ENCODE data around the gene TRPM4. TPM values are rescaled to one million over a fixed set of nuclear protein-coding genes. Genes with fewer than 3 reads are reported as not detected.

Gene TRPM4
- total and polyA plus RNA-seq, 4 donors = 8.1 to 31.2 (median 13.2) TPM

DNA sequence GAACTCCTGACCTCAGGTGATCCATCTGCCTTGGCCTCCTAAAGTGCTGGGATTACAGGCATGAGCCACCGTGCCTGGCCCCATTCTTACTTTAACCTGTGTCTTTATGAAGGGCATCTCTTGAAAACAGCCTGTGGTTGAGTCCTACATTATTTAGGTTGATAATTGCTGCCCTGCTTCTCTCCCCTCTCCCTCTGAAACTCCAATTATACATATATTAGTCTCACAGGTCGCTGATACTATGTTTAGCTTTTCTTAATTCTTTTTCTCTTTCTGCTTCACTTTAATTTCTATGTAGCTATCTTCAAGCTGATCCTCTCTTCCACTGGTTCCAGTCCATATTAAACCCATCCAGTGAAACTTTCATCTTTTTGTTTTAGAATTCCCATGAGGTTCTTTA lies 92.3 kb downstream of the TRPM4 start:
- no peak overlapping the region for H3K4me3 ChIP-seq (ENCODE audit: low read depth in 1 of 3, low read length in 3 of 3)
- WGBS = 84% methylated on average over 2 of the region's 2 CpGs
- DNase-seq (ENCODE audit: low spot score) = no peak

GRCh38 chr19:49255674-49256073 lies 98.1 kb downstream of the TRPM4 start:
- H3K27ac ChIP-seq (ENCODE audit: low read depth in 1 of 2, low read length in 2 of 2) = no peak overlapping the region
- no peaks in the 10 kb centered on the region for H3K27me3 ChIP-seq (ENCODE audit: control insufficient read depth in 4 of 4, insufficient read depth in 4 of 4, low read length in 3 of 4)
- WGBS = 92% methylated on average over 10 of the region's 10 CpGs
- no peak overlapping the region for H3K9ac ChIP-seq (ENCODE audit: low read depth in 1 of 2, low read length in 2 of 2)
- DNase-seq (ENCODE audit: low spot score) = no peak
- peaks cover 7 to 12% (median 8%) of the 10 kb centered on the region in 4 donors for H3K9me3 ChIP-seq (ENCODE audit: control insufficient read depth in 4 of 4, low read length in 3 of 4)
- H3K4me3 ChIP-seq (ENCODE audit: low read depth in 1 of 3, low read length in 3 of 3) = no peak overlapping the region
- TF ChIP-seq TAF1 (conservative IDR thresholded peaks at IDR 0.05) (no peak), HNF4A (conservative IDR thresholded peaks at IDR 0.05) (no peak), YY1 (IDR thresholded peaks at IDR 0.05) (no peak), GABPA (IDR thresholded peaks at IDR 0.05 in 1 of 2, conservative IDR thresholded peaks at IDR 0.05 in 1 of 2) (no peak)
- TF ChIP-seq, protein P1, sequence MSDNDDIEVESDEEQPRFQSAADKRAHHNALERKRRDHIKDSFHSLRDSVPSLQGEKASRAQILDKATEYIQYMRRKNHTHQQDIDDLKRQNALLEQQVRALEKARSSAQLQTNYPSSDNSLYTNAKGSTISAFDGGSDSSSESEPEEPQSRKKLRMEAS (IDR thresholded peaks at IDR 0.05) = no peak
- TF ChIP-seq, protein P2, sequence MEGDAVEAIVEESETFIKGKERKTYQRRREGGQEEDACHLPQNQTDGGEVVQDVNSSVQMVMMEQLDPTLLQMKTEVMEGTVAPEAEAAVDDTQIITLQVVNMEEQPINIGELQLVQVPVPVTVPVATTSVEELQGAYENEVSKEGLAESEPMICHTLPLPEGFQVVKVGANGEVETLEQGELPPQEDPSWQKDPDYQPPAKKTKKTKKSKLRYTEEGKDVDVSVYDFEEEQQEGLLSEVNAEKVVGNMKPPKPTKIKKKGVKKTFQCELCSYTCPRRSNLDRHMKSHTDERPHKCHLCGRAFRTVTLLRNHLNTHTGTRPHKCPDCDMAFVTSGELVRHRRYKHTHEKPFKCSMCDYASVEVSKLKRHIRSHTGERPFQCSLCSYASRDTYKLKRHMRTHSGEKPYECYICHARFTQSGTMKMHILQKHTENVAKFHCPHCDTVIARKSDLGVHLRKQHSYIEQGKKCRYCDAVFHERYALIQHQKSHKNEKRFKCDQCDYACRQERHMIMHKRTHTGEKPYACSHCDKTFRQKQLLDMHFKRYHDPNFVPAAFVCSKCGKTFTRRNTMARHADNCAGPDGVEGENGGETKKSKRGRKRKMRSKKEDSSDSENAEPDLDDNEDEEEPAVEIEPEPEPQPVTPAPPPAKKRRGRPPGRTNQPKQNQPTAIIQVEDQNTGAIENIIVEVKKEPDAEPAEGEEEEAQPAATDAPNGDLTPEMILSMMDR (IDR thresholded peaks at IDR 0.05; ENCODE audit: low read depth, low read length, missing input control) = no peak
- H3K4me1 ChIP-seq (ENCODE audit: control insufficient read depth in 4 of 4, insufficient read depth in 4 of 4, low read length in 3 of 4) = no peaks in the 10 kb centered on the region
- peaks cover 0 to 2% (median 0%) of the 10 kb centered on the region in 4 donors for H3K36me3 ChIP-seq (ENCODE audit: control insufficient read depth in 4 of 4, insufficient read depth in 3 of 4, low read depth in 1 of 4, low read length in 3 of 4)

More for the DNA sequence above, 92.3 kb downstream of the TRPM4 start:
- TF ChIP-seq, protein P2 (IDR thresholded peaks at IDR 0.05; ENCODE audit: low read depth, low read length, missing input control) = no peak
- TF ChIP-seq EGR1 (IDR thresholded peaks at IDR 0.05; ENCODE audit: low read depth in 2 of 2) = no peak
- TF ChIP-seq HNF4A (conservative IDR thresholded peaks at IDR 0.05) = no peak
- TF ChIP-seq FOXA1 (IDR thresholded peaks at IDR 0.05) = no peak
- TF ChIP-seq ATF3 (IDR thresholded peaks at IDR 0.05) = no peak
- TF ChIP-seq RAD21 (IDR thresholded peaks at IDR 0.05) = no peak
- no peak overlapping the region for H3K27ac ChIP-seq (ENCODE audit: low read depth in 1 of 2, low read length in 2 of 2)
- H3K9ac ChIP-seq (ENCODE audit: low read depth in 1 of 2, low read length in 2 of 2) = no peak overlapping the region
- no peaks in the 10 kb centered on the region for H3K27me3 ChIP-seq (ENCODE audit: control insufficient read depth in 4 of 4, insufficient read depth in 4 of 4, low read length in 3 of 4)
- no peaks in the 10 kb centered on the region for H3K9me3 ChIP-seq (ENCODE audit: control insufficient read depth in 4 of 4, low read length in 3 of 4)
- H3K4me1 ChIP-seq (ENCODE audit: control insufficient read depth in 4 of 4, insufficient read depth in 4 of 4, low read length in 3 of 4) = no peaks in the 10 kb centered on the region
- peaks cover 0 to 2% (median 0%) of the 10 kb centered on the region in 4 donors for H3K36me3 ChIP-seq (ENCODE audit: control insufficient read depth in 4 of 4, insufficient read depth in 3 of 4, low read depth in 1 of 4, low read length in 3 of 4)

DNA sequence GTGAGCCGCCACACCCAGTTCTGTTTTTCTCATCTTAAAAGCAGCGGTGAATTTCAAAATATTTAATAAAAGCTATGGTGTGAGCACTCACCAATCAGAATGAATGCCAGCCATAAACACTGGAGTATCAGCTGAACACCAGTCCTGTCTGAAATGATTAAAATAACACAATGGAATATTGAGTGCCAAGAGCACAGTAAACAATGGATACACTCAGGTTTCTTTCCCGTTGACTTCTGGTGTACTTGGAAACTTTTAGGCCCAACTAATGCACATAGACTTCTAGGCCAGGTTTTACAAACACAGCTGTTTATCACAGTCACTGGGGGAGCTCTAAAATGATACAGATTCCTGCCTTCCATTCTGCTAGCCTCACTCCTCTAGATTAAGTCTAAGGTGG lies 99.1 kb downstream of the TRPM4 start:
- Histone ChIP-seq H3K27me3 (ENCODE audit: control insufficient read depth in 4 of 4, insufficient read depth in 4 of 4, low read length in 3 of 4) (no peaks in the 10 kb centered on the region), H3K4me1 (ENCODE audit: control insufficient read depth in 4 of 4, insufficient read depth in 4 of 4, low read length in 3 of 4) (no peaks in the 10 kb centered on the region), H3K4me3 (ENCODE audit: low read depth in 1 of 3, low read length in 3 of 3) (no peak overlapping the region), H3K27ac (ENCODE audit: low read depth in 1 of 2, low read length in 2 of 2) (no peak overlapping the region), H3K9ac (ENCODE audit: low read depth in 1 of 2, low read length in 2 of 2) (no peak overlapping the region), H3K9me3 (ENCODE audit: control insufficient read depth in 4 of 4, low read length in 3 of 4) (peaks cover 7 to 12% (median 8%) of the 10 kb centered on the region in 4 donors), H3K36me3 (ENCODE audit: control insufficient read depth in 4 of 4, insufficient read depth in 3 of 4, low read depth in 1 of 4, low read length in 3 of 4) (no peaks in the 10 kb centered on the region)
- DNase-seq (ENCODE audit: low spot score) = no peak
- WGBS = 87% methylated on average over 3 of the region's 3 CpGs
- TF ChIP-seq ZBTB33 (IDR thresholded peaks at IDR 0.05) (no peak), REST (IDR thresholded peaks at IDR 0.05) (no peak), JUND (IDR thresholded peaks at IDR 0.05) (no peak), FOXA2 (IDR thresholded peaks at IDR 0.05) (no peak), HNF4A (conservative IDR thresholded peaks at IDR 0.05) (no peak), YY1 (IDR thresholded peaks at IDR 0.05) (no peak), EGR1 (IDR thresholded peaks at IDR 0.05; ENCODE audit: low read depth in 2 of 2) (no peak)
- TF ChIP-seq, protein P2 (IDR thresholded peaks at IDR 0.05; ENCODE audit: low read depth, low read length, missing input control) = no peak

Measured in liver (tissue), 9 donors.